ENCODE data around the gene MAB21L1.

MAB21L1 gene

GRCh38 chr13:35479038-35479492 lies 2.6 kb upstream of the MAB21L1 start:
- DNase-seq: no peak

GRCh38 chr13:35478271-35479037 lies 2.0 kb upstream of the MAB21L1 start:
- DNase-seq: no peak

GRCh38 chr13:35477386-35477946 lies 977 bp upstream of the MAB21L1 start:
- no peak for DNase-seq

GRCh38 chr13:35475212-35475959 lies 1.1 kb downstream of the MAB21L1 start:
- DNase-seq: peak; percentile 20

- DNase-seq: no peak
Measured at GRCh38 chr13:35474496-35475211, 1.8 kb downstream of the MAB21L1 start.

GRCh38 chr13:35473802-35474201 lies 2.7 kb downstream of the MAB21L1 start:
- DNase-seq: no peak

GRCh38 chr13:35473206-35473775 lies 3.2 kb downstream of the MAB21L1 start:
- DNase-seq: no peak

- DNase-seq: no peak
Measured at GRCh38 chr13:35472323-35472881, 4.1 kb downstream of the MAB21L1 start.

GRCh38 chr13:35471706-35472322 lies 4.7 kb downstream of the MAB21L1 start:
- no peak for DNase-seq

- no peak for DNase-seq
Measured at GRCh38 chr13:35470671-35471661, 5.5 kb downstream of the MAB21L1 start.

GRCh38 chr13:35469806-35470525 lies 6.5 kb downstream of the MAB21L1 start:
- DNase-seq: no peak

- no peak for DNase-seq
Measured at GRCh38 chr13:35468195-35468594, 8.3 kb downstream of the MAB21L1 start.

GRCh38 chr13:35465371-35465770 lies 11.1 kb downstream of the MAB21L1 start:
- no peak for DNase-seq

- no peak for DNase-seq
Measured at GRCh38 chr13:35460061-35460460, 16.4 kb downstream of the MAB21L1 start.

- DNase-seq: no peak
Measured at GRCh38 chr13:35457258-35457657, 19.2 kb downstream of the MAB21L1 start.

- DNase-seq: no peak
Measured at GRCh38 chr13:35455022-35455421, 21.5 kb downstream of the MAB21L1 start.

- DNase-seq: no peak
Measured at GRCh38 chr13:35449821-35450220, 26.7 kb downstream of the MAB21L1 start.

- no peak for DNase-seq
Measured at GRCh38 chr13:35448465-35448864, 28.0 kb downstream of the MAB21L1 start.

Measured in activated CD4-positive, alpha-beta T cell treated with anti-CD3 and anti-CD28 coated beads for 48 hours (primary cell).